Suppressor macrophage (primary cell): ENCODE results near the gene LYAR.
"Not testable (repeated sequence)": the region's sequence is repeated elsewhere in the genome, so short reads cannot be mapped to it uniquely, and the experiment has no call there.

Source experiments
- DNase-seq, 4 experiments: peaks; one replicate each; pipeline ENCODE4 v3.0.0-alpha.2; 2020 to 2022

The LYAR gene

GRCh38 chr4:4259484-4260100, 30.4 kb downstream of the LYAR start:
- no peak for DNase-seq

GRCh38 chr4:4257705-4258104, 32.2 kb downstream of the LYAR start:
- not testable (repeated sequence) for DNase-seq

DNA sequence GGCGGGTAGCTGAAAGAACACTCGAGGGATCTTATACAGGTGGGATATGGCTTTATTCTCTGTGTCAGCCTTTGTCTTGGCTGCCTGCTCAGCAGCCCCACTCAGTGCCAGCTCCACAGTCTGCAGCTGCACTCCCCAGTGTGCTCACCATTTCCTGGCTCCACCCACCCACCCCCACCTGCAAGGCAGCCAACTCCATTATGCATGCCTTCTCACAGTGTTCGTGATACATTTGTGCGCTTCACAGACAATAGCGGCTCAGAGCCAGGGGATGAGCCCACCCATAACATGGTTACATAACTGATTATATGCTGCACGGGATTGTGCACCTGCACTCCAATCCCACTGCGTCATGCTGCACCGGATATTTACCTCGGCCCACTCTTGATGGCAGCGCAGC, 33.2 kb downstream of the LYAR start:
- no peak for DNase-seq

GRCh38 chr4:4254666-4255065, 35.3 kb downstream of the LYAR start:
- DNase-seq = no peak

GRCh38 chr4:4254199-4254598, 35.8 kb downstream of the LYAR start:
- DNase-seq = no peak

- no peak for DNase-seq
These were observed 40.1 kb downstream of the LYAR start for GRCh38 chr4:4249866-4250265.

- DNase-seq = not testable (repeated sequence)
These were observed 40.6 kb downstream of the LYAR start for GRCh38 chr4:4249342-4249741.

- DNase-seq = peak in 1 of 4 experiments; percentile 29
These were observed 41.1 kb downstream of the LYAR start for GRCh38 chr4:4248885-4249203.

DNA sequence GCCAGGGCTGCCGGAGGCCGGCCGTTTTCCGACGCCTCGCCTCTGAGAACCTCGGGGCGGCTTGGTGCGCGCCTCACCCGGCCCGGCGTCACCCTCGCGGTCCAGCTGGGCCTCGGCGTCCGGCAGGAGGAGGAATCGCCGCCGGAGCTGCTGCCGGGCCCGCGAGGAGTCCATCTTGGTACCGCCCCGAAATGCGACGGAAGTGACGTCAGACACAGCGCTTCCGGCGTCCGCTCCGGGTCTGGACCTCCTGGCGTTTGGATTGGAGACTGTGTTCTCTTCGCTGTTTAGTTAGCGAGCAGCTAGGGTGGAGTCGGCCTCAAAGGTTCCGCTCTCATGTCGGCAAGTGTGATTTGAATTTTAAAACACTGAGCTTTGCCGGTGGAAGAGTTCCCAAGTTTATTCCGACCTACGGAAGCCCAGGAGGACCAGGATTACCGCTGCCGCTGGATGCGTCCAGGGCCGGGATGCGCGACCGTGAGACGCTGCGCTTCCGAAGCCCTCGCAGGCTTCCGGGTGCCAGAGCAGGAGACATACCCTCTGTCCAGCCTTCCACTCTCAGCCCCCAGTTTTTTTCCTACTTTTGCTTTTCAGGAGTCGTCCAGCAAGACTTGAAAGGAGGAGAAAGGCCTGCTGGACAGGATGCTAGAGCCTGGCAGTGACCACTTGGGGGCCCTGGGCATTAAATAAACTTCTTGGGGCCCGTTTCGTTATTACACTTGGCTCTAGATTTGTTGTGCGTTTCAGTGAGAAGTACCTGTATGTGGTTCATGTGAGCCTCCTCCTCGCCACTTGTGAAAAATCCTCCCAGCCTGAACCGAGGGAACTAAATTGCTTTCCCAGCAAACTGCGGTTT, 41.7 kb downstream of the LYAR start, which contains the start of gene TMEM128:
TMEM128 (minus strand) TSS at position 195 of the 856 bp plus-strand sequence; CDS start at position 174, 21 bp downstream.
- peak; percentile 94 to 96 (median 96) for DNase-seq

- no peak for DNase-seq
These were observed 42.3 kb downstream of the LYAR start for GRCh38 chr4:4247696-4248028.

- peak in 1 of 4 experiments; percentile 45 for DNase-seq
These were observed 44.8 kb downstream of the LYAR start for GRCh38 chr4:4245172-4245571.

DNA sequence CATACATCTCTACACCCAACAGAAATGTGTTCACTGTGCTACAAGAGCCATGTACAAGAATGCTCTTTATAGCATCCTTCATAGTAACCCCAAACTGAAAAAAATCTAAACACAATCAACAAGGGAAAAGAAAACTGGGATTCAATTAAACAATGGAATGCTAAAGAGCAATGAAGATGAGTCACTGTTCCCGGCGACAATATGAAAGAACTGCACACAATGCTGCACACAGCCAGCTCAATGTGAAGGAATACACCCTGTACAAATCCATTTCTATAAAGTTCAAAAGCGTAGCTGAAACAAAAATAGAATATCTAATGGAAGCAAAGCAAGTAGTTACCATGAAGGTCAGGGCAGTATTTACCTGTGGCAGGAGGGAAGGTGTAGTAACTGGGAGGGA, 50.4 kb downstream of the LYAR start:
- not testable (repeated sequence) for DNase-seq

DNA sequence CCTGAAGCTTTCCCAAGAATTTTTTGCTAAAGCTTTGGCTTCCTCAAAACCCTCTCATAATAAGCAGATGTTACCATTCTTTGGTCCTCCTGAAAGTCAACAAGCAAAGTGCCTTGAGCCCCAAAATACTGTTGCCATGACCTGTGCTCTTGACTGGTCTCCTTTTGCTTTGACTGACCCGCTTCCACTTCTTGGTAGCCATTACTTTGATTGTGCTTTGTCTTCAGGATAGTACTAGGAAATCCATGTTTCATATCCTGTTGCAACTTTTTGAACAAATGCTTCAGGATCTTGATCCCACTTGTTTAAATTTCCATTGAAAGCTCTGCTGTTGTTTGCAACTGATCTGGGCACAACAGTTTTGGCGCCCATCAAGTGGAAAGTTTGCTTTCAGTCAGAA, 56.3 kb downstream of the LYAR start:
- DNase-seq = no peak

- no peak for DNase-seq
These were observed 61.6 kb downstream of the LYAR start for GRCh38 chr4:4228356-4228668.

DNA sequence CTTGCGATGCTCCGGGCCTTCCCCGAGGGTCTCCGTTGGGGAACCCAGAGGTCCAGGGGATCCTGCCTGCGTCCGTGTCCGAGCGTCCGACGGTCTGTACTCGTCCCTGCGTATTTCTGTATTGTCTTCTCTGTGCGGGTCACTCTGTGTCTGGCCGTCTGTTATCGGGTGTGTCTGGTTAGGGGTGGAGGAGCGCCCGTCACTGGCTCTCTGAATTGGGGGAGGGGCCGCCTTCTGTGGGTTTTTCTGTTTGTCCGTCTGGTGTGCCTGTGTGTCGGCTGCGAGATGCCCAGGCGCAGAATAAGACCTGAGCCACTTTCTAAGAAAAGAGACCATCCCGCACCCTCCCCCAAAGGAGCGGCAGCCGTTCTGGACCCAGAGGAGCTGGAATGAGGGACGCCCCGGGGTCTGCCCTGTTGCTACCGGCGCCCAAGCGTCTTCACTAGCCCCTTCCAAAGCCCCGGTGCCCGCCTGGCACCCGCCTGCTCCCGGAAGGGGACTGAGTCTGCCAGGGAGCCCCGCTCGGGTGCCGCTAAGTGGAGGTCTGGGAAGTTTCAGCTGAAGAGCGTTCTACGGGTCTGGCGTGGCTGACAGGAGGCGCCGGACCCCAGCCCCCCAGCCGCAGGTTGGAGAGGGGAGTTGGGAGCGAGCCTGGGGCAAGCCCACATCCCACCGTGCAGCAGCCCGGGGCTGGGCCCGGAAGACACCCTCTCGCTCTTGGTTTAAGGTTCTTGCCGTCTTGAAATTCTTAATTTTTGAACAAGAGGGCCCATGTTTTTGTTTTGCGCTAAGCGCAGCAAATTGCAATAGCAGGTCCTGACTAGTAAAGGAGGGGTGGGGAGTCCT, 62.2 kb downstream of the LYAR start:
- no peak for DNase-seq

- DNase-seq = no peak
These were observed 63.1 kb downstream of the LYAR start, which contains the start of gene OTOP1 for GRCh38 chr4:4226606-4227438. OTOP1 (minus strand) TSS chr4:4226929; CDS start chr4:4226864, 65 bp downstream.

- no peak for DNase-seq
These were observed 63.9 kb downstream of the LYAR start for GRCh38 chr4:4225915-4226605.
